K562 (cell line): Measurements from ENCODE around the gene TBX1. TPM values are rescaled to one million over a fixed set of nuclear protein-coding genes. Genes with fewer than 3 reads are reported as not detected.

Experiments used
- BMI1 ChIP-seq: fragments of 150-350 bp; IDR thresholded peaks from 2 replicates; pipeline ENCODE4 v1.6.1; 2014; ENCODE audit warnings: low read length
- CSDE1 ChIP-seq, 2 experiments: fragments of 450-650 bp; IDR thresholded peaks; 2 replicates each; pipeline ENCODE4 v1.6.1; 2016; ENCODE audit warnings: mild to moderate bottlenecking in 1 of 2
- HCFC1 ChIP-seq: IDR thresholded peaks from 2 replicates; pipeline ENCODE4 v1.6.1; 2012; ENCODE audit warnings: low read depth, low read length, improper control_type of control experiment
- RBFOX2 ChIP-seq: fragments of 200-400 bp; formaldehyde crosslinking; IDR thresholded peaks from 2 replicates; pipeline ENCODE4 v1.6.1; 2017; ENCODE audit warnings: low read depth, mild to moderate bottlenecking, low read length, moderate library complexity
- RFX7 ChIP-seq: fragments of 250-450 bp; sonication (Bioruptor Pico); IDR thresholded peaks from 2 replicates; pipeline ENCODE4 v1.5.1; 2021; ENCODE audit warnings: mild to moderate bottlenecking
- SRSF3 ChIP-seq: fragments of 200-400 bp; formaldehyde crosslinking; IDR thresholded peaks from 2 replicates; pipeline ENCODE4 v1.6.1; 2016; ENCODE audit warnings: mild to moderate bottlenecking, low read length, moderate library complexity; ENCODE audit not compliant: insufficient read depth
- TAF15 ChIP-seq: fragments of 200-400 bp; formaldehyde crosslinking; IDR thresholded peaks from 2 replicates; pipeline ENCODE4 v1.6.1; 2017; ENCODE audit warnings: mild to moderate bottlenecking, low read depth, low read length, moderate library complexity
- TEAD2 ChIP-seq: fragments of 450-650 bp; IDR thresholded peaks from 2 replicates; pipeline ENCODE4 v1.6.1; 2016; ENCODE audit warnings: missing genetic modification characterization, control low read depth, missing compliant biosample characterization
- XRCC4 ChIP-seq: IDR thresholded peaks from one replicate; pipeline ENCODE4 v1.6.1; 2011; ENCODE audit not compliant: insufficient read depth, insufficient read length; ENCODE audit errors: extremely low read depth
- ZFP1 ChIP-seq: fragments of 450-650 bp; formaldehyde crosslinking; IDR thresholded peaks from 2 replicates; pipeline ENCODE4 v1.4.0; 2020; ENCODE audit warnings: mild to moderate bottlenecking, mixed read lengths
- ZNF133 ChIP-seq: fragments of 250-450 bp; sonication (Bioruptor Pico); IDR thresholded peaks from 2 replicates; pipeline ENCODE4 v1.4.0; 2020; ENCODE audit warnings: mild to moderate bottlenecking
- ZNF143 ChIP-seq: sonication (generic); formaldehyde crosslinking; IDR thresholded peaks from 2 replicates; pipeline ENCODE4 v1.9.0; 2022; ENCODE audit warnings: mild to moderate bottlenecking, missing genetic modification reagents
- ZNF589 ChIP-seq: fragments of 200-800 bp; sonication (Bioruptor generic); IDR thresholded peaks from 2 replicates; pipeline ENCODE4 v1.6.1; 2016; ENCODE audit warnings: low read depth, missing genetic modification characterization, missing compliant biosample characterization
- polyA plus RNA-seq, 8 experiments: library from polyadenylated mRNA; depleted of rRNA in 4 of 8; stranded (reverse) in 5 of 8; unstranded in 3 of 8; fragments of >200 nt; fragmentation: Nextera tagmentation in 2 of 8; fragmentation: Illumina TruSeq in 1 of 8; extraction: Ambion mirVana in 2 of 8; extraction: Trizol in 1 of 8; gene quantifications; 2 replicates each; pipeline versions ENCODE4 v1.2.1 to v1.2.3, GENCODE V29; 2011 to 2014; ENCODE audit warnings: inconsistent platforms in 1 of 8, missing spikeins in 1 of 8
- total RNA-seq, 7 experiments: library from RNA; depleted of rRNA in 6 of 7; stranded (reverse); fragments of >200 nt in 6 of 7; fragmentation: Illumina TruSeq in 2 of 7; extraction: Trizol in 2 of 7; gene quantifications; 2 replicates each; pipeline versions ENCODE4 v1.2.1 to v1.2.3, GENCODE V29; 2011 to 2021; ENCODE audit warnings: low replicate concordance in 1 of 7
- TF ChIP-seq, protein P1 (sequence below): fragments of 250-450 bp; sonication (Bioruptor Pico); IDR thresholded peaks from 2 replicates; pipeline ENCODE4 v1.4.0; 2020; ENCODE audit warnings: mild to moderate bottlenecking, moderate library complexity, borderline replicate concordance
- TF ChIP-seq, protein P2 (sequence below), 2 experiments: fragments of 450-650 bp in 1 of 2; sonication (generic) in 1 of 2; formaldehyde crosslinking; conservative IDR thresholded peaks; 2 replicates each; pipeline versions ENCODE4 v1.4.0 to v1.8.1; 2020 to 2022; ENCODE audit warnings: mild to moderate bottlenecking in 1 of 2, missing genetic modification reagents in 1 of 2
- TF ChIP-seq, protein P3 (sequence below): fragments of 250-450 bp; sonication (Bioruptor Pico); IDR thresholded peaks from 2 replicates; pipeline ENCODE4 v1.5.0; 2021; ENCODE audit warnings: mild to moderate bottlenecking, borderline replicate concordance
- TF ChIP-seq, protein P4 (sequence below): sonication (generic); formaldehyde crosslinking; IDR thresholded peaks from 2 replicates; pipeline ENCODE4 v1.8.1; 2022; ENCODE audit warnings: missing genetic modification reagents

Gene TBX1
- total and polyA plus RNA-seq, 9 of the 15 experiments (the other 6 are each of a cell fraction or from before 2014, with no cell fraction given): 0.07 to 35.0 (median 3.9) TPM

DNA sequence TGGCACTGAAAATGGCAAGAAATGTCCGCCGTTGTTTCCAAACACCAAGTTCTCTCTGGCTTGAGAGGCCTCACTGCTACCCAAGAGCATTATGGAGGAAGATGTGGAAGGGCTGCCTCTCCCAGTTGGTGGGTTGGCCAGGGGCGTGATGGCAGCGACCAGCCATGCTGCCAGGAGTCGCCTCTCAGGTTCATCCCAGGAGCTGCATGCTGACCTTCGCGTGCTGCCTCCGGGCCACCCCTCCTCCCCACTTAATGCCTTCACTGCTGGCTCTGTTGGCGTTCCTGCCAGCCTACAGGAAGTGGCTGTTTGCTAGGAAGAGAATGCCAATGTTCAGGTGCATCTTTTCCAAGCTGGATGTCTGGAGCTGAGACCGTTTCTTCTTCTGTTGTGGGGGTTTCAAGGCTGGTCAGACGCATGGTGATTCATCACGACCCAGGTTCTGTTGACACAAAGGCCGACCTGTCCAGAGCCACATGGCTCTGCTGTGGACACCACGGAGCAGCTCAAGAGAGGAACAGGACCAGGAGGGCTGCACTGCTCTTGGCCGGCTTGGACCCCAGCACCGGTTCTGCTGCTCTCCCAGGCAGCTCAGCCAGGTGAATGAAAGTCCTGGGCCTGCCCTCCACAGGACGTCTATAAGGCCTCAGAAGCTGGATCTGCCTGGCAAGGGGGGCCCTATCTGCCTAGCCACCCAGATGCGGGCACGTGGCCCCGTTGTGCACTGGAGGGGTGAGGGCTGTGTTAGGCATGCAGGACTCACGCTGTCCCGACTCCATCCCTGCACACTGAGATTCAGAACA, 25.1 kb downstream of the TBX1 start (continued):
- TF ChIP-seq, protein P1, sequence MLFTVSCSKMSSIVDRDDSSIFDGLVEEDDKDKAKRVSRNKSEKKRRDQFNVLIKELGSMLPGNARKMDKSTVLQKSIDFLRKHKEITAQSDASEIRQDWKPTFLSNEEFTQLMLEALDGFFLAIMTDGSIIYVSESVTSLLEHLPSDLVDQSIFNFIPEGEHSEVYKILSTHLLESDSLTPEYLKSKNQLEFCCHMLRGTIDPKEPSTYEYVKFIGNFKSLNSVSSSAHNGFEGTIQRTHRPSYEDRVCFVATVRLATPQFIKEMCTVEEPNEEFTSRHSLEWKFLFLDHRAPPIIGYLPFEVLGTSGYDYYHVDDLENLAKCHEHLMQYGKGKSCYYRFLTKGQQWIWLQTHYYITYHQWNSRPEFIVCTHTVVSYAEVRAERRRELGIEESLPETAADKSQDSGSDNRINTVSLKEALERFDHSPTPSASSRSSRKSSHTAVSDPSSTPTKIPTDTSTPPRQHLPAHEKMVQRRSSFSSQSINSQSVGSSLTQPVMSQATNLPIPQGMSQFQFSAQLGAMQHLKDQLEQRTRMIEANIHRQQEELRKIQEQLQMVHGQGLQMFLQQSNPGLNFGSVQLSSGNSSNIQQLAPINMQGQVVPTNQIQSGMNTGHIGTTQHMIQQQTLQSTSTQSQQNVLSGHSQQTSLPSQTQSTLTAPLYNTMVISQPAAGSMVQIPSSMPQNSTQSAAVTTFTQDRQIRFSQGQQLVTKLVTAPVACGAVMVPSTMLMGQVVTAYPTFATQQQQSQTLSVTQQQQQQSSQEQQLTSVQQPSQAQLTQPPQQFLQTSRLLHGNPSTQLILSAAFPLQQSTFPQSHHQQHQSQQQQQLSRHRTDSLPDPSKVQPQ (CRISPR knock-in tag): no peak
- TF ChIP-seq ZFP1 (CRISPR knock-in tag) (no peak), TEAD2 (tag) (no peak), RFX7 (CRISPR knock-in tag) (no peak), HCFC1 (no peak), ZNF133 (CRISPR knock-in tag) (no peak), CSDE1 (IDR thresholded peaks at IDR 0.05) (no peak), ZNF589 (no peak), XRCC4 (no peak), SRSF3 (0 out of 2 replicates have a peak, but pooled peaks have one; percentile 48), RBFOX2 (no peak), ZNF143 (CRISPR knock-in tag) (no peak), TAF15 (0 out of 2 replicates have a peak, but pooled peaks have one; percentile 61), BMI1 (no peak)
- TF ChIP-seq, protein P2, sequence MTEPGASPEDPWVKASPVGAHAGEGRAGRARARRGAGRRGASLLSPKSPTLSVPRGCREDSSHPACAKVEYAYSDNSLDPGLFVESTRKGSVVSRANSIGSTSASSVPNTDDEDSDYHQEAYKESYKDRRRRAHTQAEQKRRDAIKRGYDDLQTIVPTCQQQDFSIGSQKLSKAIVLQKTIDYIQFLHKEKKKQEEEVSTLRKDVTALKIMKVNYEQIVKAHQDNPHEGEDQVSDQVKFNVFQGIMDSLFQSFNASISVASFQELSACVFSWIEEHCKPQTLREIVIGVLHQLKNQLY (CRISPR knock-in tag; conservative IDR thresholded peaks at IDR 0.05): 0 out of 4 replicates have a peak, but pooled peaks of 1 of the 2 experiments have one; percentile 47
- TF ChIP-seq, protein P3, sequence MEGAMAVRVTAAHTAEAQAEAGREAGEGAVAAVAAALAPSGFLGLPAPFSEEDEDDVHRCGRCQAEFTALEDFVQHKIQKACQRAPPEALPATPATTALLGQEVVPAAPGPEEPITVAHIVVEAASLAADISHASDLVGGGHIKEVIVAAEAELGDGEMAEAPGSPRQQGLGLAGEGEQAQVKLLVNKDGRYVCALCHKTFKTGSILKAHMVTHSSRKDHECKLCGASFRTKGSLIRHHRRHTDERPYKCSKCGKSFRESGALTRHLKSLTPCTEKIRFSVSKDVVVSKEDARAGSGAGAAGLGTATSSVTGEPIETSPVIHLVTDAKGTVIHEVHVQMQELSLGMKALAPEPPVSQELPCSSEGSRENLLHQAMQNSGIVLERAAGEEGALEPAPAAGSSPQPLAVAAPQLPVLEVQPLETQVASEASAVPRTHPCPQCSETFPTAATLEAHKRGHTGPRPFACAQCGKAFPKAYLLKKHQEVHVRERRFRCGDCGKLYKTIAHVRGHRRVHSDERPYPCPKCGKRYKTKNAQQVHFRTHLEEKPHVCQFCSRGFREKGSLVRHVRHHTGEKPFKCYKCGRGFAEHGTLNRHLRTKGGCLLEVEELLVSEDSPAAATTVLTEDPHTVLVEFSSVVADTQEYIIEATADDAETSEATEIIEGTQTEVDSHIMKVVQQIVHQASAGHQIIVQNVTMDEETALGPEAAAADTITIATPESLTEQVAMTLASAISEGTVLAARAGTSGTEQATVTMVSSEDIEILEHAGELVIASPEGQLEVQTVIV (CRISPR knock-in tag): no peak
- TF ChIP-seq, protein P4, sequence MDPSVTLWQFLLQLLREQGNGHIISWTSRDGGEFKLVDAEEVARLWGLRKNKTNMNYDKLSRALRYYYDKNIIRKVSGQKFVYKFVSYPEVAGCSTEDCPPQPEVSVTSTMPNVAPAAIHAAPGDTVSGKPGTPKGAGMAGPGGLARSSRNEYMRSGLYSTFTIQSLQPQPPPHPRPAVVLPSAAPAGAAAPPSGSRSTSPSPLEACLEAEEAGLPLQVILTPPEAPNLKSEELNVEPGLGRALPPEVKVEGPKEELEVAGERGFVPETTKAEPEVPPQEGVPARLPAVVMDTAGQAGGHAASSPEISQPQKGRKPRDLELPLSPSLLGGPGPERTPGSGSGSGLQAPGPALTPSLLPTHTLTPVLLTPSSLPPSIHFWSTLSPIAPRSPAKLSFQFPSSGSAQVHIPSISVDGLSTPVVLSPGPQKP (CRISPR knock-in tag): no peak
